Breast epithelium (tissue), 4 donors: ENCODE measurements around the gene UBTD1. TPM values are rescaled to one million over a fixed set of nuclear protein-coding genes. Genes with fewer than 3 reads are reported as not detected.

Experiments
- DNase-seq, 2 donors: peaks; one replicate each; pipeline ENCODE4 v3.0.0-alpha.2; 2019; ENCODE audit warnings: low spot score in 2 of 2
- H3K27ac ChIP-seq, 2 donors: fragments of 200-600 bp; sonication (generic) in 1 of 2; one replicate each; pipeline ENCODE4 v1.5.1; 2016 to 2019; ENCODE audit warnings: mild to moderate bottlenecking in 1 of 2
- H3K27me3 ChIP-seq, 2 donors: fragments of 200-600 bp; sonication (generic) in 1 of 2; one replicate each; pipeline versions ENCODE4 v1.5.1 to v1.6.0; 2017 to 2019; ENCODE audit warnings: control low read depth in 1 of 2, mild to moderate bottlenecking in 1 of 2
- H3K36me3 ChIP-seq: fragments of 200-600 bp; one replicate; pipeline ENCODE4 v1.5.1; 2019
- H3K4me1 ChIP-seq, 2 donors: fragments of 200-600 bp; sonication (generic); one replicate each; pipeline ENCODE4 v1.5.1; 2016 to 2019; ENCODE audit warnings: control low read depth in 1 of 2
- H3K4me3 ChIP-seq, 3 donors: fragments of 200-600 bp; sonication (generic); 1 replicate in 2 of 3; 2 replicates in 1 of 3; pipeline ENCODE4 v1.5.1; 2016 to 2019; ENCODE audit warnings: mild to moderate bottlenecking in 3 of 3, moderate library complexity in 2 of 3
- H3K9me3 ChIP-seq, 2 donors: fragments of 200-600 bp; sonication (generic) in 1 of 2; one replicate each; pipeline ENCODE4 v1.5.1; 2016 to 2019; ENCODE audit warnings: control low read depth in 1 of 2
- POLR2A ChIP-seq: fragments of 450-650 bp; IDR thresholded peaks from one replicate; pipeline ENCODE4 v1.6.1; 2016; ENCODE audit warnings: antibody characterized with exemption, mild to moderate bottlenecking, moderate library complexity
- POLR2AphosphoS5 ChIP-seq, 3 donors: sonication (generic); formaldehyde crosslinking; IDR thresholded peaks; one replicate each; pipeline ENCODE4 v1.6.1; 2017; ENCODE audit warnings: antibody characterized with exemption in 3 of 3
- intact Hi-C: fragments of 100-400 bp; cut with DNase I; formaldehyde crosslinking; loops from one replicate; pipeline ENCODE4 v1.15.1; 2023; ENCODE audit warnings: low total_unique reads
- total RNA-seq, 3 donors: library from RNA; depleted of rRNA; stranded (reverse); fragments of >200 nt; gene quantifications; one replicate each; pipeline ENCODE4 v1.1.0, GENCODE V29; 2016
- TF ChIP-seq, protein P1 (sequence below), 3 donors: fragments of 450-650 bp; IDR thresholded peaks; one replicate each; pipeline ENCODE4 v1.5.1; 2016 to 2017; ENCODE audit warnings: antibody characterized with exemption in 3 of 3, mild to moderate bottlenecking in 3 of 3, moderate library complexity in 3 of 3

The UBTD1 gene
- total RNA-seq, 3 donors from 2014 or later, result 9.9 to 14.7 (median 12.4) TPM

DNA sequence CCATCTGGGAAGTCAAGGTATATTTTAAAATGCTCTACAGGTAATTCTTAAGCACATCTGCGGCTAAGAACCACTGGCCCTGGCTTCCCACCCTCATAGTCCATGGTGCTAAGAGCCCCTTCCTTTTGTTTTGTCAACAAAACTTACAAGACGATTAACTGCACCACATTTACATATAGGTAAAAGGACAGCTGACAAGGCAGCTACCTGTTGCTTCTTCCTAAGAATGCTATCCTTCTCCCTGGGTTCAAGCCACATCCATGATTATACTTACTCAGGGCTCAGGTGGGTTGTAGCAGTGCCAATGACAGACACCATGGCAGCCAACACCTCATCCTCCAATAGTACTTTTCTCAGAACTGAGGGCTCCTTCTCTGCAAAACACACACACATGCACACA, 36.4 kb upstream of the UBTD1 start:
- intact Hi-C loops, result loop anchor here (10.0 kb wide), 1 partner anchor 82 kb away; no protein-coding TSS in a partner anchor
- no peaks in the 10 kb centered on the region for H3K4me1 ChIP-seq
- H3K27me3 ChIP-seq, result no peaks in the 10 kb centered on the region
- H3K36me3 ChIP-seq, result peaks cover 11% of the 10 kb centered on the region
- no peak overlapping the region for H3K4me3 ChIP-seq
- no peak for DNase-seq
- H3K9me3 ChIP-seq, result no peaks in the 10 kb centered on the region
- H3K27ac ChIP-seq, result peak overlapping the region in 1 of 2 donors; percentile 12
- TF ChIP-seq, protein P1, sequence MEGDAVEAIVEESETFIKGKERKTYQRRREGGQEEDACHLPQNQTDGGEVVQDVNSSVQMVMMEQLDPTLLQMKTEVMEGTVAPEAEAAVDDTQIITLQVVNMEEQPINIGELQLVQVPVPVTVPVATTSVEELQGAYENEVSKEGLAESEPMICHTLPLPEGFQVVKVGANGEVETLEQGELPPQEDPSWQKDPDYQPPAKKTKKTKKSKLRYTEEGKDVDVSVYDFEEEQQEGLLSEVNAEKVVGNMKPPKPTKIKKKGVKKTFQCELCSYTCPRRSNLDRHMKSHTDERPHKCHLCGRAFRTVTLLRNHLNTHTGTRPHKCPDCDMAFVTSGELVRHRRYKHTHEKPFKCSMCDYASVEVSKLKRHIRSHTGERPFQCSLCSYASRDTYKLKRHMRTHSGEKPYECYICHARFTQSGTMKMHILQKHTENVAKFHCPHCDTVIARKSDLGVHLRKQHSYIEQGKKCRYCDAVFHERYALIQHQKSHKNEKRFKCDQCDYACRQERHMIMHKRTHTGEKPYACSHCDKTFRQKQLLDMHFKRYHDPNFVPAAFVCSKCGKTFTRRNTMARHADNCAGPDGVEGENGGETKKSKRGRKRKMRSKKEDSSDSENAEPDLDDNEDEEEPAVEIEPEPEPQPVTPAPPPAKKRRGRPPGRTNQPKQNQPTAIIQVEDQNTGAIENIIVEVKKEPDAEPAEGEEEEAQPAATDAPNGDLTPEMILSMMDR (IDR thresholded peaks at IDR 0.05), result no peak
- TF ChIP-seq POLR2A (no peak), POLR2AphosphoS5 (IDR thresholded peaks at IDR 0.05) (no peak)

DNA sequence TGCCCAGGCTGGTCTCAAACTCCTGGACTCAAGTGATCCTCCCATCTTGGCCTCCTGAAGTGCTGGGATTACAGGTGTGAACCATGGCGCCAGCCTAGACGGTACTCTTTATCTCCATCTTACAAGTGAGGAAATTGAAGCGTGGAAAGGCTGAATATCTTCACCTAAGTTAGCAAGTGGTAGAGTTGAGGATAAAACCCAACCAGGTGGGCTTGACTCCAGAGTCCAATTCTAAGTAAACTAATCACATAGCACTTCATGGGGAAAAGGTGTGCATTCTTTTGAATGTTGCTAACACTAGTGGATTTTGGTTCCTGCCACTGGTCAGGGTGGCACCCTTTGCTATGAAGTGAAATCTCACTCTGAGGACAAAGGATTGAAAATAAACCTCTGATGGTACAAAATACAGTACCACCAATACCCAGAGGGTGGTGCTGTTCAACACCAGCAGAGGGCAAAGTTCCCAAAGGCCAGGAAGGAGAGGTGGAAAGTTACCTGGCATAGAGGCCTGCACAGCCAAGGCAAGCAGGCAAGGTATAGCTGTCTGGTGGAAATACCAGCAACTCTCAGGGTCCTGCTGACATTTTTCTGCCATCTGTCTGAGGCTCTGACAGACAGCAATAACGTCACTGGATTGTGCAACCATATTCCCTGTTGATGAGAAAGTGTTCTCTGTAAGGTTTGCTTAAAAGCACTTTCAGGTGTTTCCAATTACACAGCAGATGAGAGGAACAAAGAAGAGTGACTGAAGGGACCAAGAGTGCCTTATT, 35.2 kb upstream of the UBTD1 start:
- DNase-seq, result no peak
- TF ChIP-seq, protein P1 (IDR thresholded peaks at IDR 0.05), result peak; percentile 68 to 90 (median 88)
- TF ChIP-seq POLR2AphosphoS5 (IDR thresholded peaks at IDR 0.05) (peak; percentile 36 to 61 (median 55)), POLR2A (no peak)
- H3K27me3 ChIP-seq, result no peaks in the 10 kb centered on the region
- H3K4me1 ChIP-seq, result no peaks in the 10 kb centered on the region
- peak overlapping the region; percentile 48 to 65 for H3K27ac ChIP-seq
- H3K4me3 ChIP-seq, result no peak overlapping the region
- H3K9me3 ChIP-seq, result no peaks in the 10 kb centered on the region
- peaks cover 11% of the 10 kb centered on the region for H3K36me3 ChIP-seq
- intact Hi-C loops, result loop anchor here (10.0 kb wide), 1 partner anchor 81 kb away; no protein-coding TSS in a partner anchor

DNA sequence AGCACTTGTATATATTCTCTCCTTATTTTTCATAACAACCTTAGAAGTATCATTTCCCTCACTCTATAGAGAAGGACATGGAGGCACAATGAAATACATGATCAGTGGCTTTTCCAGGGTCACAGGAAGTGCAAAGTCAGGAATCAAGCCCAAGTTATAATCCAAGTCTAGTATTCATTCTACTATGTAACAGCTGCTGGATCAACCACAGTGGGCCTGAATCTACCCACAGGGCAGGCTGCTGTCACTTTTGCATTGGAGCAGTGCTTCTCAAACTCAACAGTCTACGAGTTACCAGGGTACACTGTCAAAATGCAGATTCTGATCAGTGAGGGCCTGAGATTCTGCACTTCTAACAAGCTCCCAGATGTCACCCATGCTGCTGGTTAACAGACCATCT, 34.5 kb upstream of the UBTD1 start:
- Histone ChIP-seq H3K9me3 (no peaks in the 10 kb centered on the region), H3K4me3 (no peak overlapping the region), H3K36me3 (peaks cover 11% of the 10 kb centered on the region), H3K27ac (peak overlapping the region; percentile 27 to 65), H3K27me3 (no peaks in the 10 kb centered on the region), H3K4me1 (no peaks in the 10 kb centered on the region)
- TF ChIP-seq POLR2A, result no peak
- intact Hi-C loops, result loop anchor here (10.0 kb wide), 1 partner anchor 81 kb away; no protein-coding TSS in a partner anchor
- no peak for DNase-seq

DNA sequence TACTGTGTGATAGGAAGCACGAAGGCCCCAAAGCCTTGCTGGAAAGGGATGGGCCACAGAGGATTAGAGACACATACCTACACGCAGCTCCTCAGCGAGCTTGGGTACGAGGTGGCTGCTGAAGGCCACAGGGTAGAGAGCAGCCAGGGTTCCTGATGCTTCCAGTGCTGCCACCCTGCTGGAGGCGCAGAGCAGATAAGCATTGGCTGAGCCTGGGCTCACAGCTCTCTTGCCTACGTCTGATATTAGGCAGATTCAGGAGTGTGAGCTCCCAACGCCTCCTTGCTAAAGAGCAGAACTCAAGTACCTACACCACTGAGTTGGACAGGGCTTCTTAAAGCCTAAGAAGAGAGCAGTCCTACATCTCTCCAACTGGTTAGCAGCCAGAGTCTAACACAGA, 32.7 kb upstream of the UBTD1 start:
- DNase-seq, result no peak
- TF ChIP-seq POLR2A (no peak), POLR2AphosphoS5 (IDR thresholded peaks at IDR 0.05) (no peak)
- TF ChIP-seq, protein P1 (IDR thresholded peaks at IDR 0.05), result no peak
- Histone ChIP-seq H3K4me3 (no peak overlapping the region), H3K36me3 (peaks cover 7% of the 10 kb centered on the region), H3K27me3 (no peaks in the 10 kb centered on the region), H3K9me3 (no peaks in the 10 kb centered on the region), H3K4me1 (no peaks in the 10 kb centered on the region), H3K27ac (peak overlapping the region; percentile 55 to 62)
- intact Hi-C loops, result loop anchor here (10.0 kb wide), 1 partner anchor 79 kb away; no protein-coding TSS in a partner anchor

DNA sequence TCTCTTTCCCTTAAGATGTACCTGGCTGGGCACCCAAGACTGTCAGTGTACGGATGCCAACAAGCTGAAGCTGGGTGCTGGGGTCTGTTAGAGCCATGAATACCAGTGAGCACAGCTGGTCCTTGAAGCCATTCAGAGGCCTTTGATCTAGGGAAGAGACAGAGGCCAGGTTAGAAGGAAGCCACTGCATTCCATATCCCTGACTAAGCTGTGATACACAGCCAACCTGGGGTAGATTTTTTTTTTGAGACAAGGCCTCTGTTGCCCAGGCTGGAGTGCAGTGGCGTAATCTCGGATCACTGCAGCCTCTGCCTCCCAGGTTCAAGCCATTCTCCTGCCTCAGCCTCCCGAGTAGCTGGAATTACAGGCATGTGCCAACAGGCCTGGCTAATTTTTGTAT, 32.0 kb upstream of the UBTD1 start:
- intact Hi-C loops, result loop anchor here (10.0 kb wide), 1 partner anchor 78 kb away; no protein-coding TSS in a partner anchor
- H3K27me3 ChIP-seq, result no peaks in the 10 kb centered on the region
- no peak overlapping the region for H3K4me3 ChIP-seq
- H3K27ac ChIP-seq, result peak overlapping the region; percentile 55 to 62
- peaks cover 7% of the 10 kb centered on the region for H3K36me3 ChIP-seq
- H3K9me3 ChIP-seq, result no peaks in the 10 kb centered on the region
- no peaks in the 10 kb centered on the region for H3K4me1 ChIP-seq
- DNase-seq, result no peak
- TF ChIP-seq POLR2A (no peak), POLR2AphosphoS5 (IDR thresholded peaks at IDR 0.05) (no peak)
- TF ChIP-seq, protein P1 (IDR thresholded peaks at IDR 0.05), result no peak
